Ascending aorta (tissue), 2 donors: ENCODE data around the gene GYS1. TPM values are rescaled to one million over a fixed set of nuclear protein-coding genes. Genes with fewer than 3 reads are reported as not detected.
A peak's percentile ranks its signal among the peaks of the same experiment; 100 is the strongest.

Experiments used
- DNase-seq, 2 donors: peaks; one replicate each; pipeline ENCODE4 v3.0.0-alpha.2; 2019; ENCODE audit warnings: low spot score in 2 of 2
- H3K27ac ChIP-seq, 2 donors: fragments of 200-600 bp; sonication (generic); one replicate each; pipeline ENCODE4 v1.5.1; 2016 to 2017; ENCODE audit warnings: mild to moderate bottlenecking in 1 of 2
- H3K27me3 ChIP-seq: fragments of 200-600 bp; sonication (generic); one replicate; pipeline ENCODE4 v1.5.1; 2017
- H3K36me3 ChIP-seq, 2 donors: fragments of 200-600 bp; sonication (generic); one replicate each; pipeline ENCODE4 v1.5.1; 2016
- H3K4me1 ChIP-seq, 2 donors: fragments of 200-600 bp; sonication (generic); one replicate each; pipeline ENCODE4 v1.5.1; 2016 to 2017; ENCODE audit warnings: mild to moderate bottlenecking in 1 of 2
- H3K4me3 ChIP-seq, 2 donors: fragments of 200-600 bp; sonication (generic); one replicate each; pipeline ENCODE4 v1.5.1; 2016 to 2017; ENCODE audit warnings: mild to moderate bottlenecking in 1 of 2
- H3K9me3 ChIP-seq, 2 donors: fragments of 200-600 bp; sonication (generic); one replicate each; pipeline ENCODE4 v1.5.1; 2016
- CTCF ChIP-seq, 3 experiments: fragments of 200-600 bp in 2 of 3; fragments of 450-650 bp in 1 of 3; sonication (generic) in 2 of 3; IDR thresholded peaks; one replicate each; pipeline ENCODE4 v1.5.1; 2016 to 2019; ENCODE audit warnings: antibody characterized with exemption in 3 of 3, mild to moderate bottlenecking in 1 of 3, moderate library complexity in 1 of 3
- intact Hi-C: fragments of 100-400 bp; cut with DNase I; formaldehyde crosslinking; loops from one replicate; pipeline ENCODE4 v1.15.1; 2023
- total RNA-seq: library from RNA; depleted of rRNA; stranded (reverse); fragments of >200 nt; gene quantifications from one replicate; pipeline ENCODE4 v1.1.0, GENCODE V29; 2016

Gene GYS1
- total RNA-seq, 1 donor from 2014 or later, result 21.8 TPM

- Histone ChIP-seq H3K36me3 (peaks cover 54 to 71% of the 10 kb centered on the region in 2 donors), H3K27me3 (no peaks in the 10 kb centered on the region), H3K4me1 (peaks cover 14 to 18% of the 10 kb centered on the region in 2 donors), H3K9me3 (no peaks in the 10 kb centered on the region), H3K27ac (no peak overlapping the region), H3K4me3 (no peak overlapping the region)
- TF ChIP-seq CTCF (IDR thresholded peaks at IDR 0.05), result no peak
- DNase-seq, result no peak
- intact Hi-C loops, result no loop called here
Measured at GRCh38 chr19:48987323-48987722, 5.8 kb downstream of the GYS1 start.

GRCh38 chr19:48986211-48986610, 6.9 kb downstream of the GYS1 start:
- Histone ChIP-seq H3K36me3 (peaks cover 65 to 82% of the 10 kb centered on the region in 2 donors), H3K4me1 (peaks cover 5 to 11% of the 10 kb centered on the region in 2 donors), H3K27me3 (no peaks in the 10 kb centered on the region), H3K4me3 (no peak overlapping the region), H3K9me3 (no peaks in the 10 kb centered on the region), H3K27ac (no peak overlapping the region)
- intact Hi-C loops, result no loop called here
- no peak for TF ChIP-seq CTCF (IDR thresholded peaks at IDR 0.05)
- no peak for DNase-seq

GRCh38 chr19:48985711-48986110, 7.4 kb downstream of the GYS1 start:
- no peak for DNase-seq
- no peak for TF ChIP-seq CTCF (IDR thresholded peaks at IDR 0.05)
- Histone ChIP-seq H3K27me3 (no peaks in the 10 kb centered on the region), H3K27ac (peak overlapping the region in 1 of 2 donors; percentile 14), H3K9me3 (no peaks in the 10 kb centered on the region), H3K4me3 (no peak overlapping the region), H3K36me3 (peaks cover 70 to 86% of the 10 kb centered on the region in 2 donors), H3K4me1 (peaks cover 2 to 7% of the 10 kb centered on the region in 2 donors)
- intact Hi-C loops, result no loop called here

GRCh38 chr19:48982280-48982679, 10.8 kb downstream of the GYS1 start:
- Histone ChIP-seq H3K4me1 (peaks cover 0 to 15% of the 10 kb centered on the region in 2 donors), H3K36me3 (peaks cover 62 to 71% of the 10 kb centered on the region in 2 donors), H3K4me3 (no peak overlapping the region), H3K27ac (no peak overlapping the region), H3K9me3 (no peaks in the 10 kb centered on the region), H3K27me3 (no peaks in the 10 kb centered on the region)
- no peak for DNase-seq
- TF ChIP-seq CTCF (IDR thresholded peaks at IDR 0.05), result no peak
- intact Hi-C loops, result no loop called here

- no peak for TF ChIP-seq CTCF (IDR thresholded peaks at IDR 0.05)
- no peaks in the 10 kb centered on the region for H3K9me3 ChIP-seq
- no peak for DNase-seq
- no peaks in the 10 kb centered on the region for H3K27me3 ChIP-seq
- peaks cover 37 to 54% of the 10 kb centered on the region in 2 donors for H3K36me3 ChIP-seq
- H3K4me3 ChIP-seq, result no peak overlapping the region
- peaks cover 0 to 15% of the 10 kb centered on the region in 2 donors for H3K4me1 ChIP-seq
- intact Hi-C loops, result loop anchor here (5.0 kb wide), 1 partner anchor 340 kb away; the partner anchor contains the start of gene DBP
- peak overlapping the region; percentile 86 to 93 for H3K27ac ChIP-seq
Measured at GRCh38 chr19:48977061-48977460, 16.0 kb downstream of the GYS1 start.
